Transverse colon (tissue), 4 donors: ENCODE measurements around the gene SAP30BP. TPM values are rescaled to one million over a fixed set of nuclear protein-coding genes. Genes with fewer than 3 reads are reported as not detected.

ENCODE experiments used
- DNase-seq: peaks from one replicate; pipeline ENCODE4 v3.0.0-alpha.2; 2019
- H3K27ac ChIP-seq, 4 donors: fragments of 200-600 bp; sonication (generic); 2 replicates each; pipeline ENCODE4 v1.5.1; 2016 to 2018; ENCODE audit warnings: inconsistent platforms in 4 of 4
- H3K27me3 ChIP-seq: fragments of 200-600 bp; sonication (generic); 2 replicates; pipeline ENCODE4 v1.5.1; 2017; ENCODE audit warnings: inconsistent platforms
- H3K36me3 ChIP-seq, 4 donors: fragments of 200-600 bp; sonication (generic); 2 replicates each; pipeline ENCODE4 v1.5.1; 2017 to 2019; ENCODE audit warnings: inconsistent platforms in 4 of 4
- H3K4me1 ChIP-seq, 4 donors: fragments of 200-600 bp; sonication (generic); 2 replicates each; pipeline ENCODE4 v1.5.1; 2017 to 2020; ENCODE audit warnings: inconsistent platforms in 4 of 4
- H3K4me3 ChIP-seq, 4 donors: fragments of 200-600 bp; sonication (generic); 1 replicate in 1 of 4; 2 replicates in 3 of 4; pipeline versions ENCODE4 v1.5.1 to v1.6.1; 2017 to 2019; ENCODE audit warnings: inconsistent platforms in 4 of 4
- H3K9me3 ChIP-seq, 2 donors: fragments of 200-600 bp; sonication (generic); 2 replicates each; pipeline ENCODE4 v1.5.1; 2017 to 2019; ENCODE audit warnings: inconsistent platforms in 2 of 2
- EP300 ChIP-seq: sonication (generic); formaldehyde crosslinking; IDR thresholded peaks from one replicate; pipeline ENCODE4 v1.6.1; 2017; ENCODE audit warnings: antibody characterized with exemption, low read depth
- POLR2A ChIP-seq: fragments of 450-650 bp; IDR thresholded peaks from one replicate; pipeline ENCODE4 v1.6.1; 2016; ENCODE audit warnings: antibody characterized with exemption, mild to moderate bottlenecking, moderate library complexity
- POLR2AphosphoS5 ChIP-seq, 3 donors: sonication (generic); formaldehyde crosslinking; IDR thresholded peaks; one replicate each; pipeline ENCODE4 v1.6.1; 2016; ENCODE audit warnings: antibody characterized with exemption in 3 of 3
- WGBS, 2 donors: methylation state at CpG; one replicate each; pipeline ENCODE4 v1.1.5; 2018; ENCODE audit warnings: low coverage in 1 of 2; 5-methylcytosine and 5-hydroxymethylcytosine counted together
- in situ Hi-C, 4 donors: fragments of 200-750 bp; cut with MboI; loops; one replicate each; pipeline versions ENCODE4 v1.15.0 to v1.15.1; 2017; ENCODE audit warnings: low sequenced_read_pairs in 3 of 4, low pct_ligation_motif_present in 1 of 4, low pct_unique_long_range_greater_than_20kb in 1 of 4
- intact Hi-C: fragments of 100-400 bp; cut with DNase I; formaldehyde crosslinking; loops from one replicate; pipeline ENCODE4 v1.15.1; 2023; ENCODE audit warnings: low total_unique reads
- total RNA-seq, 4 donors: library from RNA; depleted of rRNA; stranded (reverse); fragments of >200 nt; gene quantifications; one replicate each; pipeline ENCODE4 v1.1.0, GENCODE V29; 2016
- TF ChIP-seq, protein P1 (sequence below), 5 experiments: fragments of 200-600 bp in 3 of 5; fragments of 450-650 bp in 2 of 5; sonication (generic) in 3 of 5; IDR thresholded peaks; 1 replicate in 2 of 5; 2 replicates in 3 of 5; pipeline ENCODE4 v1.5.1; 2016 to 2017; ENCODE audit warnings: antibody characterized with exemption in 5 of 5, inconsistent platforms in 3 of 5, mild to moderate bottlenecking in 2 of 5, moderate library complexity in 1 of 5

Gene SAP30BP
- total RNA-seq, 4 donors from 2014 or later, result 49.0 to 83.8 (median 71.4) TPM

DNA sequence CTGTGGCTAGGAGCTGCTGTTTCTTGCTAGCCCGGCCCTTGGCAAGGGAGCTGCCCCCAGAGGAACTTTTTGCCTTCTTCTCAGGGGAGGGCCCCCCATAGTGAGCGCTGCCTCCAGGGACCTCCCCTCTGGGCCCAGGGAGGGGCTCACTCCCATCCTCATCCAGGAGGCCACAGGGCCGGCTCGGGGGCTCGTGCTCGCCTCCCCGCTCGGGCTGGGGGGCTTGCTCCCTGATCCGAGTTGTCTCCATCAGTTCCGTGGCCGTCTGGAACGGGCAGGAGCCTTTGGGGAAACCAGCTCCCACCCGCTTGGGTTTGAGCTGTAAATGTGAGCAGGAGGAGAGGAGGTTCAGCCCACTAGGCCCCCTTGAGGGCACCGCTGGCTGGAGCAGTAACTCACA lies 38.0 kb upstream of the SAP30BP start:
- Histone ChIP-seq H3K27ac (no peak overlapping the region), H3K9me3 (no peaks in the 10 kb centered on the region), H3K4me1 (peaks cover 9 to 17% (median 16%) of the 10 kb centered on the region in 4 donors), H3K4me3 (no peak overlapping the region), H3K27me3 (no peaks in the 10 kb centered on the region), H3K36me3 (peaks cover 0 to 5% (median 2%) of the 10 kb centered on the region in 4 donors)
- intact Hi-C loops (no loop called here), in situ Hi-C loops (no loop called here)
- TF ChIP-seq POLR2A (no peak), EP300 (no peak), POLR2AphosphoS5 (IDR thresholded peaks at IDR 0.05) (no peak)
- TF ChIP-seq, protein P1, sequence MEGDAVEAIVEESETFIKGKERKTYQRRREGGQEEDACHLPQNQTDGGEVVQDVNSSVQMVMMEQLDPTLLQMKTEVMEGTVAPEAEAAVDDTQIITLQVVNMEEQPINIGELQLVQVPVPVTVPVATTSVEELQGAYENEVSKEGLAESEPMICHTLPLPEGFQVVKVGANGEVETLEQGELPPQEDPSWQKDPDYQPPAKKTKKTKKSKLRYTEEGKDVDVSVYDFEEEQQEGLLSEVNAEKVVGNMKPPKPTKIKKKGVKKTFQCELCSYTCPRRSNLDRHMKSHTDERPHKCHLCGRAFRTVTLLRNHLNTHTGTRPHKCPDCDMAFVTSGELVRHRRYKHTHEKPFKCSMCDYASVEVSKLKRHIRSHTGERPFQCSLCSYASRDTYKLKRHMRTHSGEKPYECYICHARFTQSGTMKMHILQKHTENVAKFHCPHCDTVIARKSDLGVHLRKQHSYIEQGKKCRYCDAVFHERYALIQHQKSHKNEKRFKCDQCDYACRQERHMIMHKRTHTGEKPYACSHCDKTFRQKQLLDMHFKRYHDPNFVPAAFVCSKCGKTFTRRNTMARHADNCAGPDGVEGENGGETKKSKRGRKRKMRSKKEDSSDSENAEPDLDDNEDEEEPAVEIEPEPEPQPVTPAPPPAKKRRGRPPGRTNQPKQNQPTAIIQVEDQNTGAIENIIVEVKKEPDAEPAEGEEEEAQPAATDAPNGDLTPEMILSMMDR (IDR thresholded peaks at IDR 0.05), result no peak
- DNase-seq, result no peak
- WGBS, 2 donors, result 87% methylated on average over 14 of the region's 14 CpGs; no CpG with 5 or more reads in 1 of the 2 donors

DNA sequence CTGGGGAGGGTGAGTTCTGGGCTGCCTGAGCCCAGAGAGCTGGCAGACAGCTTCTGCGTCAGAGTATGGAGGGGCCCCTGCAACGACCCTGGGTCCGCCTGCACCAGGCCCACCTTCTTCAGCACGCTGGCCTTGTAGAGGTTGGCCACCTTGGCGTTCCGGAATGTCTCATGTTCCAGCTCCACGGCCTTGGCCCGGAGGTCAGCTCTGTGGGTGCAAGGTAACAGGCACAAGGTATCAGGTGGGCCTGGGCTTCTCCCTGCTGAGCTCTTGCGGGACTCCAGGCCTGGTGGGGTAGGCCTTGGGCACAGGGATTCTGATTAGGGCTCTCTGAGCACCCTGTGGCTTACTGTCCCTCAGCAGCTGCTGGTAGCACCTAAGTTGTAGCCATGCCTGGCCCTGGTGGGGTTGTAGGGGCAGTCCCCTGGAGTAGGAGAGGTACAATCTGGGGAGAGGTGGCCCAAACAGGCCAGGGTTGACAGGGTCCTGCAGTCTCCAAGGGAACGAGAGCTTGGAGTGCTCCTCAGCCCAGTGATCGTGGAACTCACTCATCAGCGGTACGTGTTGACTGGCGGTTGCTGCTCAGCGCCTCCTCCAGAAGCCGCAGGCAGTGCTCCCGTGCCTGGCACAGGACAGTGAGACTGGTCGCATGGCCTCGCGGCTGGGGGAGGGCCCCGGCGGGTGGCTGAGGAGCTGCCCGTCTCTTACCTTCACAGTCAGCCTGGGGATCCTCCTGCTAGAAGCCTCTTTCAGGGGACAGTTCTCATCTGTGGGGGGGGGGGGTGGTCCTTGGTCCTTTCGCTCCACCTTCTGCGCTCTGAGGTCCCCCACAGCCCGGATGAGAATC lies 36.8 kb upstream of the SAP30BP start:
- in situ Hi-C loops, result no loop called here
- no peak overlapping the region for H3K27ac ChIP-seq
- H3K4me3 ChIP-seq, result no peak overlapping the region
- intact Hi-C loops, result no loop called here
- no peak for DNase-seq
- 85% methylated on average over 25 of the region's 26 CpGs; no CpG with 5 or more reads in 1 of the 2 donors for WGBS, 2 donors
- H3K36me3 ChIP-seq, result peaks cover 0 to 5% (median 2%) of the 10 kb centered on the region in 4 donors
- no peaks in the 10 kb centered on the region for H3K27me3 ChIP-seq
- no peaks in the 10 kb centered on the region for H3K9me3 ChIP-seq
- H3K4me1 ChIP-seq, result peaks cover 12 to 24% (median 20%) of the 10 kb centered on the region in 4 donors
- TF ChIP-seq POLR2AphosphoS5 (IDR thresholded peaks at IDR 0.05) (no peak), POLR2A (peak; percentile 9), EP300 (no peak)
- TF ChIP-seq, protein P1 (IDR thresholded peaks at IDR 0.05), result no peak

DNA sequence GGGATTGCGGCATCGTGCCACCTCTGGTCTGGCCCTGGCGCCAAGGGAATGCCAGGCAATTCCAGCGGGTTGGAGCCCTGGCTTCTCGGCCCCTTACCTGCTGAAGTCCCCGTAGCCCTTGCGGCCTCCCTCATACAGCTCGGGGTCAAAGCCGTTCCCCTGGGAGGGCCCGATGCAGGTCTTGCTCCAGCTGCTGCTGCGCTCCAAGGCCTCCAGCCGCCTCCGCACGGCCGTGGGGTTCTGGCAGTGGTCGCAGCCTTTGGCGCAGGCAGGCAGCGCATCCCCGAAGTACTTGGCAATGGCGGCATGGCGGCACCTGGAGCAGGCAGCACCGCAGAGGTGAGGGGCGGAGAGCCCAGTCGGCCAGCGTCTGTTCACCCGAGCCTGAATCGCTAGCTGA lies 35.8 kb upstream of the SAP30BP start:
- Histone ChIP-seq H3K4me3 (no peak overlapping the region), H3K9me3 (no peaks in the 10 kb centered on the region), H3K27ac (no peak overlapping the region), H3K36me3 (peaks cover 0 to 4% (median 2%) of the 10 kb centered on the region in 4 donors), H3K27me3 (no peaks in the 10 kb centered on the region), H3K4me1 (peaks cover 12 to 33% (median 26%) of the 10 kb centered on the region in 4 donors)
- WGBS, 2 donors, result 93% methylated on average over 21 of the region's 27 CpGs; no CpG with 5 or more reads in 1 of the 2 donors
- TF ChIP-seq POLR2AphosphoS5 (IDR thresholded peaks at IDR 0.05) (peak in 1 of 3 donors; percentile 4), POLR2A (no peak), EP300 (no peak)
- TF ChIP-seq, protein P1 (IDR thresholded peaks at IDR 0.05), result no peak
- DNase-seq, result no peak
- intact Hi-C loops (no loop called here), in situ Hi-C loops (no loop called here)

DNA sequence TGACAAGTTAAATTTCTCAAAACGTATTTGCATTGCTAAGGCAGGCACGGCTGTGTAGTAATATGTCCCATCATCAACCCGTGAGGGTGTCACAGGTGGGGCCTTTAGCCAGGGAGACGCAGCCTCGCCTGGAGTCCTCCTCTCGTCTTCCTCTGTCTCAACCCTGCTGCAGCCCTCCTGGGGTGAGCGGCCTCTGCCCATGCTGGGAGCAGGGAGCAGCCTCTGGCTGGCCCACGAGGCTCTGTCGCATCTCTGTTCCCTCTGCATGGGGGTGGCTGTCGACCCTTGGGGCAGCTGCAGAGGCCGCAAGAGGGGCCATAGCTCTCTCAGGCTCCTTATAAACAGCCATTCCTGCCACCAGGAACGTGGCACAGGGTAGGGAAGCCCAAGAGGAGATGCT lies 34.7 kb upstream of the SAP30BP start:
- in situ Hi-C loops (no loop called here), intact Hi-C loops (loop anchor here (2.0 kb wide), 1 partner anchor 118 kb away; no protein-coding TSS in a partner anchor)
- no peak for DNase-seq
- Histone ChIP-seq H3K4me3 (no peak overlapping the region), H3K4me1 (peaks cover 12 to 44% (median 37%) of the 10 kb centered on the region in 4 donors), H3K27ac (peak overlapping the region; percentile 72 to 84 (median 81)), H3K27me3 (no peaks in the 10 kb centered on the region), H3K36me3 (no peaks in the 10 kb centered on the region), H3K9me3 (no peaks in the 10 kb centered on the region)
- TF ChIP-seq, protein P1 (IDR thresholded peaks at IDR 0.05), result no peak
- TF ChIP-seq EP300 (no peak), POLR2AphosphoS5 (IDR thresholded peaks at IDR 0.05) (no peak), POLR2A (no peak)
- WGBS, 2 donors, result 63 to 80% methylated on average over 2 to 12 of the region's 12 CpGs
